Spleen (tissue), 7 donors: Measurements from ENCODE around the gene RNGTT.

Experiments used
- CTCF ChIP-seq, 11 experiments: fragments of 200-600 bp in 7 of 11; fragments of 450-650 bp in 4 of 11; sonication (generic) in 4 of 11; IDR thresholded peaks in 8 of 11; conservative IDR thresholded peaks in 3 of 11; 1 replicate in 7 of 11; 2 replicates in 4 of 11; pipeline versions ENCODE4 v1.4.0 to v1.8.0; 2016 to 2021; ENCODE audit warnings: antibody characterized with exemption in 11 of 11, inconsistent platforms in 4 of 11, mild to moderate bottlenecking in 1 of 11
- POLR2A ChIP-seq, 3 donors: fragments of 450-650 bp; IDR thresholded peaks; one replicate each; pipeline ENCODE4 v1.5.1; 2017; ENCODE audit warnings: antibody characterized with exemption in 3 of 3, mild to moderate bottlenecking in 1 of 3
- POLR2AphosphoS5 ChIP-seq, 3 donors: sonication (generic); formaldehyde crosslinking; IDR thresholded peaks; one replicate each; pipeline ENCODE4 v1.5.1; 2017; ENCODE audit warnings: antibody characterized with exemption in 3 of 3
- donor health status: DM: no; HTN: no; CAD: no; lungs with moderate emphysema.
- donor health status: DM: no; HTN: no; CAD: no.
- donor health status: DM: no; HTN: no; CAD: no.

- TF ChIP-seq CTCF (IDR thresholded peaks at IDR 0.05 in 8 of 11, conservative IDR thresholded peaks at IDR 0.05 in 3 of 11) (no peak), POLR2AphosphoS5 (IDR thresholded peaks at IDR 0.05) (no peak), POLR2A (IDR thresholded peaks at IDR 0.05) (no peak)
Observed at GRCh38 chr6:88872962-88873361, 90.5 kb downstream of the RNGTT start.
